GM12878 (cell line): ENCODE measurements around the gene ALDH1L1.

Experiments used
- EED ChIP-seq: sonication (generic); IDR thresholded peaks from 2 replicates; pipeline ENCODE4 v1.6.1; 2016; ENCODE audit warnings: antibody characterized with exemption, low read depth
- EZH2 ChIP-seq: IDR thresholded peaks from 2 replicates; pipeline ENCODE4 v1.6.1; 2012; ENCODE audit warnings: low read depth, mild to moderate bottlenecking, control low read depth, inconsistent platforms, low read length, borderline replicate concordance; ENCODE audit not compliant: control insufficient read depth
- IRF5 ChIP-seq: fragments of 450-650 bp; IDR thresholded peaks from 2 replicates; pipeline ENCODE4 v1.6.1; 2017; ENCODE audit warnings: borderline replicate concordance
- MYC ChIP-seq: IDR thresholded peaks from 2 replicates; pipeline ENCODE4 v1.6.1; 2011; ENCODE audit warnings: mild to moderate bottlenecking, low read length, moderate library complexity, inconsistent platforms; ENCODE audit not compliant: insufficient read depth, insufficient replicate concordance, insufficient read length, severe bottlenecking
- SIN3A ChIP-seq: IDR thresholded peaks from 2 replicates; pipeline ENCODE4 v1.6.1; 2012; ENCODE audit warnings: low read depth, low read length, improper control_type of control experiment
- SKIL ChIP-seq: fragments of 450-650 bp; IDR thresholded peaks from 2 replicates; pipeline ENCODE4 v1.6.1; 2017; ENCODE audit warnings: mild to moderate bottlenecking, low read depth, inconsistent platforms; ENCODE audit not compliant: poor library complexity, severe bottlenecking
- TCF12 ChIP-seq: IDR thresholded peaks from 2 replicates; pipeline ENCODE4 v1.6.1; 2011; ENCODE audit warnings: low read depth, mild to moderate bottlenecking, low read length
- TF ChIP-seq, protein P1 (sequence below): IDR thresholded peaks from 2 replicates; pipeline ENCODE4 v1.6.1; 2011; ENCODE audit warnings: mild to moderate bottlenecking, low read depth, low read length, moderate library complexity; ENCODE audit not compliant: insufficient replicate concordance
- TF ChIP-seq, protein P2 (sequence below), 3 experiments: IDR thresholded peaks in 2 of 3; conservative IDR thresholded peaks in 1 of 3; 2 replicates each; pipeline ENCODE4 v1.5.1; 2011; ENCODE audit warnings: low read depth in 3 of 3, low read length in 3 of 3, mild to moderate bottlenecking in 3 of 3, control low read depth in 2 of 3, moderate library complexity in 2 of 3, inconsistent platforms in 1 of 3, mixed read lengths in 1 of 3; ENCODE audit not compliant: control insufficient read depth in 2 of 3, insufficient read depth in 1 of 3; ENCODE audit errors: extremely low read depth in 1 of 3

DNA sequence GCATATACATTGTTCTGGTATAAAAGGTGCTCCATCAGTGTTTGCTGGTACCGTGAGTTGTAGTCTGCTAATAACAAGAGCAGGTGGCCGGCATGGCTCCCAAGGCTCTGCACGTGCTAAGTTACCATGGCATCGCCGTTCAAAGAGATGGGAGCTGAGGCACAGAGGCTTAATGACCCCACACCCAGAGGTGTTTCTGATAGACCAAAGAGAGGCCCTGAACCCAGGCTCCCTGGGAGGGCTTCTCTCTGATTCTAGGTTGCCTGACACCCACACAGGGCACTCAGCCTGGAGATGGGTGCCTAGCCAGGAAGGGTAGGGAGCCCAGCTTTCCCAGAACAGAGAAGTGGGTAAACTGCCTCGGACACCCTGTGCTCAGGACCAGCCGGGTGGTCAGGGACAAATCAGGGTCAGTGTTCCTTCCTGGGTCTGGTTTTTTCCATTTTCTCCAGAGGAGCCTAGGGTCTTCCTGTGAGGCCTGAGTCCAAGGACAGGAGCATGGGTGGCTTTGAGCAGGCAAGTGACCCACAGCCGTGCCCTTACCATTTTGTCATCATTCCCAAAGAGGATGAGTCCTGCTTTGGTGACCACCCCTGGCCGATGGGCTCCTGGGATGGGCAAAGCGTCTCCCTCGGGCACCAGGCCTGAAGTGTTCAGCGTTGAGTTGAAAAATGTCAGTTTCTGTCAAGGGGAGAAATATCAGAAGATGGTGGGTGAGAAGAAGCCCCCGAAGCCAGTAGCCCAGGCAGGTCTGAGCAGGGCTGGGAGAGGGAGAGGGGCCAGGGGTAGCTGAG lies 27.3 kb downstream of the ALDH1L1 start:
- TF ChIP-seq SIN3A, result no peak
- TF ChIP-seq TCF12, result no peak
- TF ChIP-seq, protein P1, sequence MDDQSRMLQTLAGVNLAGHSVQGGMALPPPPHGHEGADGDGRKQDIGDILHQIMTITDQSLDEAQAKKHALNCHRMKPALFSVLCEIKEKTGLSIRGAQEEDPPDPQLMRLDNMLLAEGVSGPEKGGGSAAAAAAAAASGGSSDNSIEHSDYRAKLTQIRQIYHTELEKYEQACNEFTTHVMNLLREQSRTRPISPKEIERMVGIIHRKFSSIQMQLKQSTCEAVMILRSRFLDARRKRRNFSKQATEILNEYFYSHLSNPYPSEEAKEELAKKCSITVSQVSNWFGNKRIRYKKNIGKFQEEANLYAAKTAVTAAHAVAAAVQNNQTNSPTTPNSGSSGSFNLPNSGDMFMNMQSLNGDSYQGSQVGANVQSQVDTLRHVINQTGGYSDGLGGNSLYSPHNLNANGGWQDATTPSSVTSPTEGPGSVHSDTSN, result no peak
- no peak for TF ChIP-seq EED
- no peak for TF ChIP-seq IRF5
- TF ChIP-seq SKIL, result no peak
- no peak for TF ChIP-seq MYC
- no peak for TF ChIP-seq EZH2
- TF ChIP-seq, protein P2, sequence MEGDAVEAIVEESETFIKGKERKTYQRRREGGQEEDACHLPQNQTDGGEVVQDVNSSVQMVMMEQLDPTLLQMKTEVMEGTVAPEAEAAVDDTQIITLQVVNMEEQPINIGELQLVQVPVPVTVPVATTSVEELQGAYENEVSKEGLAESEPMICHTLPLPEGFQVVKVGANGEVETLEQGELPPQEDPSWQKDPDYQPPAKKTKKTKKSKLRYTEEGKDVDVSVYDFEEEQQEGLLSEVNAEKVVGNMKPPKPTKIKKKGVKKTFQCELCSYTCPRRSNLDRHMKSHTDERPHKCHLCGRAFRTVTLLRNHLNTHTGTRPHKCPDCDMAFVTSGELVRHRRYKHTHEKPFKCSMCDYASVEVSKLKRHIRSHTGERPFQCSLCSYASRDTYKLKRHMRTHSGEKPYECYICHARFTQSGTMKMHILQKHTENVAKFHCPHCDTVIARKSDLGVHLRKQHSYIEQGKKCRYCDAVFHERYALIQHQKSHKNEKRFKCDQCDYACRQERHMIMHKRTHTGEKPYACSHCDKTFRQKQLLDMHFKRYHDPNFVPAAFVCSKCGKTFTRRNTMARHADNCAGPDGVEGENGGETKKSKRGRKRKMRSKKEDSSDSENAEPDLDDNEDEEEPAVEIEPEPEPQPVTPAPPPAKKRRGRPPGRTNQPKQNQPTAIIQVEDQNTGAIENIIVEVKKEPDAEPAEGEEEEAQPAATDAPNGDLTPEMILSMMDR (IDR thresholded peaks at IDR 0.05 in 2 of 3, conservative IDR thresholded peaks at IDR 0.05 in 1 of 3; ENCODE audit: control insufficient read depth in 2 of 3, extremely low read depth in 1 of 3, insufficient read depth in 1 of 3, low read depth in 3 of 3, low read length in 3 of 3), result no peak
